Heart left ventricle (tissue), 13 donors: ENCODE data around the gene NAT16.
"Not testable (repeated sequence)": the region's sequence is repeated elsewhere in the genome, so short reads cannot be mapped to it uniquely, and the experiment has no call there.

Source experiments
- POLR2A ChIP-seq, 2 donors: fragments of 450-650 bp; IDR thresholded peaks; one replicate each; pipeline ENCODE4 v1.6.1; 2017; ENCODE audit warnings: antibody characterized with exemption in 2 of 2, mild to moderate bottlenecking in 2 of 2, moderate library complexity in 2 of 2
- TF ChIP-seq, protein P1 (sequence below), 12 donors: fragments of 200-600 bp; sonication (generic) in 4 of 12; IDR thresholded peaks; one replicate each; pipeline versions ENCODE4 v1.5.0 to v1.8.0; 2018 to 2022; ENCODE audit warnings: antibody characterized with exemption in 12 of 12, mild to moderate bottlenecking in 5 of 12
- donor health status: ischemic (EF 13 %, LVEDD 7.1; RV severe dilation, severe dysfunction).
- donor health status: DM: no; HTN: yes; CAD: no.
- donor health status: DM: no; HTN: no; CAD: no.
- donor health status: ischemic (EF 25% LVEDD 6.9; RV normal size, moderate dysfunction).
- donor health status: ischemic (EF 25% LVEDD 5.7; RV mildly dilated, moderate dysfunction).
- donor health status: ischemic (EF 35%, LVEDD 5.7; RV mildly dilated, moderate dysfunction).
- donor health status: nonischemic (EF 11% LVEDD 7.7; RV severe dilation, severe dysfunction).
- donor health status: DM: yes; HTN: yes; CAD: no.
- donor health status: PGD.
- donor health status: ischemic (EF 29% LVEDD 5.4; RV normal size, mild dysfunction).
- donor health status: nonischemic (EF 23%, LVEDD 6.1; RV moderate dilation, normal function).

DNA sequence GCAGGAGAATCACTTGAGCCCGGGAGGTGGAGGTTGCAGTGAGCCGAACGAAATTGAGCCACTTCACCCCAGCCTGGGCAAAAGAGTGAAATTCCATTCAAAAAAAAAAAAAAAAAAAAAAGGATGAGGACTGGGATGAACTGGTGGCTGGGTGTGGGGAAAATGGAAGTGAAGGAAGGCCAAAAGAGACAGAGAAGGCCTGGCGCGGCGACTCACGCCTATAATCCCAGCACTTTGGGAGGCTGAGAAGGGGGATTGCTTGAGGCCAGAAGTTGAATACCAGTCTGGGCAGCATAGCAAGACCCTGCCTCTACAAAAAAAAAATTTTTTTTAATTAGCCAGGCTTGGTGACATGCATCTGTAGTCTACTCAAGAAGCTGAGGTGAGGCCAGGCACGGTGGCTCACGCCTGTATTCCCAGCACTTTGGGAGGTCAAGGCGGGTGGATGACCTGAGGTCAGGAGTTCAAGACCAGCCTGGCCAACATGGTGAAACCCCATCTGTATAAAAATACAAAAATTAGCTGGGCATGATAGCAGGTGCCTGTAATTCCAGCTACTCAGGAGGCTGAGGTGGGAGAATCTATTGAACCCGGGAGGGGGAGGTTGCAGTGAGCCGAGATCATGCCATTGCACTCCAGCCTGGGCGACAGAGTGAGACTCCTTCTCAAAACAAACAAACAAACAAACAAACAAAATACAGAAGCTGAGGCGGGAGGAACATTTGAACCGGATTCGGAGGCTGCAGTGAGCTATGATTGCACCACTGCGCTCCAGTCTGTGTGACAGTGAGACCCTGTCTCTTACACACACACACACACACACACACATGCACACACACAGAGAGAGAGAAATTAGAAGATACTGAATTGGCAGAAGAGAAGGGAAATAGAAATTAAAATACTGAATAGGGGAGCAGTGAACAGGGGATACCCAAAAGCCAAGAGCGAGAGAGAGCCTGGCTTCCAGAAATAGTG, 47.2 kb downstream of the NAT16 start:
- TF ChIP-seq, protein P1, sequence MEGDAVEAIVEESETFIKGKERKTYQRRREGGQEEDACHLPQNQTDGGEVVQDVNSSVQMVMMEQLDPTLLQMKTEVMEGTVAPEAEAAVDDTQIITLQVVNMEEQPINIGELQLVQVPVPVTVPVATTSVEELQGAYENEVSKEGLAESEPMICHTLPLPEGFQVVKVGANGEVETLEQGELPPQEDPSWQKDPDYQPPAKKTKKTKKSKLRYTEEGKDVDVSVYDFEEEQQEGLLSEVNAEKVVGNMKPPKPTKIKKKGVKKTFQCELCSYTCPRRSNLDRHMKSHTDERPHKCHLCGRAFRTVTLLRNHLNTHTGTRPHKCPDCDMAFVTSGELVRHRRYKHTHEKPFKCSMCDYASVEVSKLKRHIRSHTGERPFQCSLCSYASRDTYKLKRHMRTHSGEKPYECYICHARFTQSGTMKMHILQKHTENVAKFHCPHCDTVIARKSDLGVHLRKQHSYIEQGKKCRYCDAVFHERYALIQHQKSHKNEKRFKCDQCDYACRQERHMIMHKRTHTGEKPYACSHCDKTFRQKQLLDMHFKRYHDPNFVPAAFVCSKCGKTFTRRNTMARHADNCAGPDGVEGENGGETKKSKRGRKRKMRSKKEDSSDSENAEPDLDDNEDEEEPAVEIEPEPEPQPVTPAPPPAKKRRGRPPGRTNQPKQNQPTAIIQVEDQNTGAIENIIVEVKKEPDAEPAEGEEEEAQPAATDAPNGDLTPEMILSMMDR (IDR thresholded peaks at IDR 0.05), result not testable (repeated sequence)
- not testable (repeated sequence) for TF ChIP-seq POLR2A (IDR thresholded peaks at IDR 0.05)
